Stimulated activated CD4-positive, alpha-beta T cell treated with anti-CD3 and anti-CD28 coated beads, Interleukin-4, amount 100 ng/mL, for 24 hours (primary cell): ENCODE data around the gene SELENOT.
"Not testable (repeated sequence)": the region's sequence is repeated elsewhere in the genome, so short reads cannot be mapped to it uniquely, and the experiment has no call there.

ENCODE experiments used
- DNase-seq: peaks from one replicate; pipeline ENCODE4 v3.0.0-alpha.2; 2020

Gene SELENOT, protein sequence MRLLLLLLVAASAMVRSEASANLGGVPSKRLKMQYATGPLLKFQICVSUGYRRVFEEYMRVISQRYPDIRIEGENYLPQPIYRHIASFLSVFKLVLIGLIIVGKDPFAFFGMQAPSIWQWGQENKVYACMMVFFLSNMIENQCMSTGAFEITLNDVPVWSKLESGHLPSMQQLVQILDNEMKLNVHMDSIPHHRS

DNA sequence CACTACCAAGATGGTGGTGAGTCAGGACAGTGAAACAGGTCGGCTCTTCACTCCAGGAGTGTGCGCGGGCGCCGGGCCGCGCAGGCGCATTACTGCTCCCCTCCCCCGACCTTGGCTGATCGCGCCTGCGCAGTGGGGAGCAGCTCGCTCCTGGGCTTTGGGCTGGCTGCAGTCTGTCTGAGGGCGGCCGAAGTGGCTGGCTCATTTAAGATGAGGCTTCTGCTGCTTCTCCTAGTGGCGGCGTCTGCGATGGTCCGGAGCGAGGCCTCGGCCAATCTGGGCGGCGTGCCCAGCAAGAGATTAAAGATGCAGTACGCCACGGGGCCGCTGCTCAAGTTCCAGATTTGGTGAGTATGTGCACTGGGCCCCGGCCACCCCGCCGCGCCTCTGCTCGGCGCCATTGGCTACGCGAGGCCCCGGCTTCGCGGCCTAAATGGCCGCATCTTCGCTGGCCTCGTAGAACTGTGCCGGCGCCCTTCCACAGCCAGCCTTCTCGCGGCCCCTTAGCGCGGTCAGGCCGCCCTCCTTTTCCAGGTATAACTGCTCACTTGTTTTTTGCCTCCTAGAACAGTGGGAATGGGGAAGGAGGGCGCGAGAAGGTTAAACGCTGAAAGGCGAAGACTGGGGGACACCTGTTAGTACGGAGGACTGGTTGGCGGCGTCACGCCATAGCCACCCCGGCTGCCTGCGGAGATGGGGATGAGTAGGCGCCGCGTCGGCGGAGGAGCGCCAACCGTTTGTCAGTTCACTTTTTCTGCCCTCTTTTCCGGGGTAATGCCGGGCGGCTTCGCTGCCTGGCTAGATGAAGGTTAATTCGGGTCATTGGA is at the start of gene SELENOT:
SELENOT (plus strand) TSS at position 169 of the 827 bp plus-strand sequence; CDS start at position 211, 42 bp downstream.
- DNase-seq = peak; percentile 93

DNA sequence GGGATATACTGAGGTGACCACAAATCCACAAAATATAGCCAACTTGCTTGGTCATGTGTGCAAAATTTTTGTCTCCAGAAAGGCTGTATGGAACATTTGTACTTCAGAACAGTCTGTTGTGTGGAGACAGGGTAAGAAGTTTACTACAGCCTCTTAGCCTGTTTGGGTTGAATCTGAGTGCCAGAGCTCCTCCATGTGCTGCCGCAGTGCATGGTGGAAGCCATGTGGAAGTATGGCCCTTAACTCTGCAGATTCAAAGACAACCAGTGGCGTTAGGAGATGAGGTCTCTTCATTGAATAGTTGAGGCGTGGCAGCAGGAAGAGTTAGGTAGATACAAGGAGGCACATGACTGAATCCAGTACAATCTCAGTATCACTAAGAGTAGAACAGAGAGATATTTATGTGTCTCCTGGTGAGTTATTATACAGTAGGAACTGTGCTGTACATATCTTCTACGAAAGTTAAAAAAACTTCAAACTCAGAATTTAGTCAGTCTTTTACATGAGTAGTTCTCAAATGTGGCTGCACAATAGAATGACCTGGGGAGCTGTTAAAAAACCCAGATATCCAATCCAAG is 47.2 kb upstream of the SELENOT start:
- DNase-seq = no peak

DNA sequence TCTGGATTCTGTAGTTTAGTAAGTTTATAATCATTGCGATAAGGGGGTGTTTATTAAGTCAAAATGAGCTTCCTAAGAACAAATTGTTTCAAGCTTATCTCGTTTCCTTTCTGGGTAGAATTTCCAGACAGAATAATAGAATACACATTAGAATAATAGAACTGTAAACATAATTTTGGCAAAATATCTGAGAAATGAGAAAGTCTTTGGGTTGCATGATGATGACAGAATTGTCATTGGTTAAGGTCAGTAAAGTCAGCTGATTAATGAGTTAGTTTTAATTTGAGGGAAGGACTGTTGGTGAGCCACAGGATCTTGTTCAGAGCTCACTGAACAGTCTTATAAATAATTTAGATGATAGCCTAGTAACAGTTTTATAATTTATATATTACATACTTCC is 46.3 kb upstream of the SELENOT start:
- DNase-seq = no peak

DNA sequence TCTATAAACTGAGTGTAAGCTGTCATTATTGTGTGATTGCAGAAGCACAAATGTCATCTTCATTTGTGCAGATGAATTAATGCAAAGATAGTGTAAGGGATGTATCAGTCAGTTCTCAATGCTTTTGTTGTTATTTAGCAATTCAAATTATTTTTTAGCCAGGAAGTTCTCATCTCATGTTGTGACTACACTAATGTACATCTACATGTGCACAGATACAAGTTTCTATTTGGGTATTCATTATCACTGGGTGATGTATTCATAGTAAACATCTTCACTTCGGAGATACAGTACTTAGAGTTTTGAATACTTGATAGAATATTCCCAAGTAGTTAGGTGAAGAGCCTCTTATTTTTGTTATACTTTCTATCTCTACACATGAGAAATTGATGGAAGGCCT is 45.4 kb upstream of the SELENOT start:
- no peak for DNase-seq

DNA sequence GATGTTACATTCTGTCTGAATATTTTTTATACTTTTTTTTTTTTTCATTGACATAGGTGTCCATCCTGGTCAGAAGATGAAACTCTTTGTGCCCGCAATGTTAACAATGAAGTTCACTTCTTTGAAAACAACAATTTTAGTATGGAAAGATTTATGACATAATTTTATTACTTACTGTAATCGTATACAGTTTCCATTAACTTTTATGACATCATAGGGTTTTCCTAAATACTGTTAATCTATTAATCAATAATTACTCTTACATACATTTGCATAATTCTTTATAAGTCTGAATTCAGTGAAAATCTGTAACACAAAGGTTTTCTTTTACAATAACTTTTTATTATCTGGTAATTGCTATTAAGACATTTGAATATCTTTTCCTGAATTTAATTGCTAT is 38.9 kb upstream of the SELENOT start:
- no peak for DNase-seq

DNA sequence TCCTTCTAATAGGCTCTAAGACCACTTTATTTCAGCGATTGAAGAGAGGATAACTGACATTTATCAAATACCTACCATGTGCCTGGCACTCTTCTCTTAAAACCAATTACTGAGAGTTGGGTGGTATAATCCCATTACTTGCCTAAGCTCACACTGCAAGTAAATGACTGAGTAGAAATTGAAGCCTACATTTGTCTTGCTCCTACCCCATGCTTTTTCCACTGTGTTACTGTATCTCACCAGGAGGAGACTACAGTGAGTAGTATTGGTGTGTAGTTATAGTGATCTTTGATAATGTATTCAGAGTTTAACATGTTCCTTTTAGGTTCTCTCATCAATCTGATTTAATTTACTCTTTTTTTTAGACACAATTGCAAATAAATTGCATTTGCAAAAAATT is 35.8 kb upstream of the SELENOT start:
- no peak for DNase-seq

DNA sequence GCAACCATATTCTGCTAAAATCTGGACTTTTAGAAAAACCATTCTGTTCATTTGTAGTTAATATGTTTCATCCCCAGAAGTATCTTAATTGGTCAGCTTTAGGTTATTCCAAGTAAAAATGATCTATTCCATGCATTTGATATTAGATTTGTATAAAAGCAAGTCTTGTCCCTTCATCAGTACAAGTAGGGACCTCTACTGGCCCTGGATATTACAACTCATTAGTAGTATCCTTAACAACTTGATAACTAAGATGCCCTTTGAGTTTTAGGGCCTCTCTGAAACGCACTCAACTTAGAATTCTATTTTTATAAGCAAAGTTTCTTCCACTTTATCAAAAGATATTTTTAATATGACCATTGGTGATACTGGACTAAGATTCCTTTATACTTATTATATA is 25.3 kb upstream of the SELENOT start:
- DNase-seq = no peak

DNA sequence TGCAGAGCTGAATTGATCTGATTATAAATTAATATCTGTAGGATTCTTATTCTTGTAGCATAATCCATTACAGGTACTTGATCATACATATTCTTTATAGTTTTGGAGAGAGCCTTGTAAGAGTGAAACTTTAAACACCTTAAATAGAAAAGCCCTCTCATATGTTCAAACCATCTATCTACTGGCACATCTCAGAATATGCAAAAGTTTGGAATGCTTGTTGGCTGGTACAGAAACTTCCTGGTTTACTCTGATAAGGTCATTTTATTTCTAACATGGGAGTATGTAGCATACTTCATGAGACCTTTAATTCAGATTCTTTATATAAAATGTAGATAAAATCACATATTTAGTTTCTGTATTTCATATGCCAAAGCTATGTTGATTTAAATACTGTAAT is 21.9 kb upstream of the SELENOT start:
- no peak for DNase-seq

DNA sequence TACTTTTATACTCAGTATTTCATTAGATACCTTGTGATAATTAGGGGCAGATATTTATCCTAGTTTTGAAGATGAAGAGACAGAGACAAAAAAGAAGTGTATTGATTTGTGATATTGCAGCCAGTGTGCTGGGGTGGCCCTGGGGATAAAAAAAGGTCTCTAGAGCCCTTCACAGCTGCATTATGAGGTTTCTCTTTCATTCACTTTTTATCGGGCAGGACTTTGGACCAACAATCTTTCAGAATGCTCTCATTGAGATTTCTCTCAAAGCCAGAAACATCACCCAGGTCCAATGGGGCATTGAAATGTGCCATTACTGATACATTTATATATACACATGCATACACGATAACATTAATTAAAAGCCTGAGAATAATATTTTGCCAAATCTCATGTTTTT is 20.5 kb upstream of the SELENOT start:
- no peak for DNase-seq

DNA sequence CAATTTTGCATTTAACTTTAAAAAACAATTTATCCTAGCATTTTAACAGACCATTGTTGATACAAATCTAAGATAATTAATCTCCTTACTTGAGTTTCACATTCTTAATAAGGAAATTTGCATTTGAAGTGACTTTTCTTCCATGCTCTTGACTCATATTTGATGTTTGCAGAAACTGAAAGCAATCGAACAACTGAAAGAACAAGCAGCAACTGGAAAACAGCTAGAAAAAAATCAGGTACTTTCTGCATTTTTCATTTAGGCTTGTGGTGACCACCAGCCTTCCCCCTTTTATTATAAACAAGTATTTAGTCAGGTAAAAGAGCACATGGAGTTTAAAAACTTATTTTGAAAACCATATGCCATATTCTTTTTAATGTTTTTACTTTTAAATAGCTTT is 20.1 kb upstream of the SELENOT start:
- no peak for DNase-seq

DNA sequence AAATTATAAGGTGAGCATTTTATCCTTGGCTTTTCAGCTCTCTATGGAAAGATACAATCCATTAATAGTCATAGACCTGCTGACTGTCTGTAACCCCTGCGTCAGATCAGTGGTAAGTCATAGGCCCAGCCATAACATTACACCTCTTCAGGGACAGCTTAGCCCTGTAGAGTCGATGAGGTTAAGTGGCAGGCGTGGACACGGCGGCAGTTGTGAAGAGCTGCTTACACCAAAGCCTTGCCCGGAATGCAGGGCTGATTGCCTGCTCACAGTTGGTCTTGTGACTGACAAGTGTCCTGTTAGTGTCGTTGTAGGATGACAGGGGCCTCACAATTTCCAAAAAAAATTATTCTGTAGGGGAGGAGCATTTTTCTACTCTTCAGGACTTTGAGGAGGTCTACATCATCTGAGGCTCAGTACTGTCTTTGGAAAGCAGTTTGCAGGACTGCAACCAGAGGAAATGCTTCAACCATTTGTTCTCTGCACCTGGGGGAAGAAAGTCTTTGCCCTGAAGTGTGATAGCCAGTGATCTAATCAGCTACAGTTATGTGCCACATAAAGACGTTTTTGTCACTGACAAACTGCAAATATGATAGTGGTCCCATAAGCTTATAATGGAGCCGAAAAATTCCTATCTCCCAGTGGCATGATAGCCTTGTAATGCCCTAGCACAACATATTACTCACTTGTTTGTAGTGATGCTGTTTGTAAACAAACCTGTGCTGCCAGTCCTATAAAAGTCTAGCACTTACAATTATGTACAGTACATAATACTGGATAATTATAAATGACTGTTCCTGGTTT is 14.9 kb upstream of the SELENOT start:
- no peak for DNase-seq

DNA sequence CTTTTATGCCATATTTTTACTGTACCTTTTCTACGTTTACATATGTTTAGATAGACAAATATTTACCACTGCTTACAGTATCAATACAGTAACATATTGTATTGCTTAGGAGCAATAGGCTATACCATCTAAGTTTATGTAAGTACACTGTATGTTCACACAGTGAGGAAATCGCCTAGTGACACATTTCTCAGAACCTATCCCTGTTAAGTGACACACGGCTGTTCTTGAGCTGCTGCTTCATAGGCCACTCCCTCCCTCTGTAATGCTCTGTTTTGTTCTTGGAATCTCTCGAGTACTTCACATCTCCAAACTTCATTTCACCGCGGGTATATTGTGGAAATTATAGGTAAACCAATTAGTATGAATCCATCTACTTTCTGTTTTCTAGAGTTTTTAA is 13.4 kb upstream of the SELENOT start:
- no peak for DNase-seq

DNA sequence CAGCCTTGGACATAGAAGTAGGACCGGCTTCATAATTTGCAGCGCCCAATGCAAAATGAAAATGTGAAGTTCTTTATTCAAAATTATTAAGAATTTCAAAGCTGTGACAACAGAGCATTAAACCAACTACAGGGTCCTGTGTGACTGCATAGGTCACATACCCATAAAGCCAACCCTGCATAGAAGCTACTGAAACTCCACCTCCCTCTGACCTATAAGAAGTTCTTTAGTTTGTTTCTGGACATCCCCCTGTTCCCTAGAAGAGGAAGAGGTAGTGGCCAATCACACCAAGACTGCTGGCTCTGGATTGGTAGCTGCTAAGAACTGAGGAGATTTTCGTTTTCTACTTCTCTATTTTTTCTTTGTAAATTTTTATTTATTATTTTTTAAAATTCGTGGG is 9.0 kb upstream of the SELENOT start:
- no peak for DNase-seq

DNA sequence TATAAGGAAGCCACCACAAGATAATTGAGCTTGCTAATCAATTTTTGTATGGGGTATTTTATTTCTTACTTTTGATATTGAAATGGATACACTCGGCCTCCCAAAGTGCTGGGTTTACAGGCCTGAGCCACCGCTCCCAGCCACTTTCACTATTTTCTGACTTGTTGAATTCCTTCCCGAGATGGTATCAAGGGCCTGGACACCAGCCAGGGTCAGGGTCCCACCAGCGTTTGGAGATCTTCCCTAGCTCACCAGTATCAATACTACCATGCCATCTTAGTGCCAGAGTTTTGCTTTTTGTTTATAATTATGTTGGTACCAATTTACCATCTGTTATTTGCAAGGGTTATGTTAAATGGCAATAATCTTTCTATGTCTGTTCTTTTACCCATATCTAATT is 5.5 kb upstream of the SELENOT start:
- DNase-seq = no peak

DNA sequence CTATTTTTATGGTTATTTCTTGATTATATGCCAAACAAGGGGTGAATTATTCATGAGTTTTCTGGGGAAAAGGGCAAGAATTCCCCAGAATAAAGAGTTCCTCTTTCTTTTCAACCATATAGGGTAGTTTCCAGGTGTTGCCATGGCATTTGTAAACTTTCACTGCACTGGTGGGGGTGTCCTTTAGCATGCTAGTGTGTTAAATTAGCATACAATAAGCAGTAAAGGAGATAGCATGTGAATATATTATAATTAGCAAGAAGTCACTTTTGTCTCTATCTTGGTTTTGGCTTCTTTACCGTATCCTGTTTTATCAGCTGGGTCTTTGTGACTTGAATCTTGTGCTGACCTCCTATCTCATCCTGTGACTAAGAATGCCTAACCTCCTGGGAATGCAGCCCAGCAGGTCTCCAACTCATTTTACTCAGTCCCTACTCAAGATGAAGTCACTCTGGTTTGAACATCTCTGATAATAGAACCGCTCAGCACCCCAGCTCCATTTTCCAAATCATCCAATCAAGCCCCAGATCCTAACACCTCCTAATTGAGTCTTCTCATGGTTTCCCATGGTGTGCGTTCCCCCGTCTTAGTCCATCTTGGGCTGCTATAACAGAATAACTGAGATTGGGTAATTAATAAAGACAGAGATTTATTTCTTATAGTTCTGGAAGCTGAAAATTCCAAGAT is 3.4 kb upstream of the SELENOT start:
- DNase-seq = no peak

DNA sequence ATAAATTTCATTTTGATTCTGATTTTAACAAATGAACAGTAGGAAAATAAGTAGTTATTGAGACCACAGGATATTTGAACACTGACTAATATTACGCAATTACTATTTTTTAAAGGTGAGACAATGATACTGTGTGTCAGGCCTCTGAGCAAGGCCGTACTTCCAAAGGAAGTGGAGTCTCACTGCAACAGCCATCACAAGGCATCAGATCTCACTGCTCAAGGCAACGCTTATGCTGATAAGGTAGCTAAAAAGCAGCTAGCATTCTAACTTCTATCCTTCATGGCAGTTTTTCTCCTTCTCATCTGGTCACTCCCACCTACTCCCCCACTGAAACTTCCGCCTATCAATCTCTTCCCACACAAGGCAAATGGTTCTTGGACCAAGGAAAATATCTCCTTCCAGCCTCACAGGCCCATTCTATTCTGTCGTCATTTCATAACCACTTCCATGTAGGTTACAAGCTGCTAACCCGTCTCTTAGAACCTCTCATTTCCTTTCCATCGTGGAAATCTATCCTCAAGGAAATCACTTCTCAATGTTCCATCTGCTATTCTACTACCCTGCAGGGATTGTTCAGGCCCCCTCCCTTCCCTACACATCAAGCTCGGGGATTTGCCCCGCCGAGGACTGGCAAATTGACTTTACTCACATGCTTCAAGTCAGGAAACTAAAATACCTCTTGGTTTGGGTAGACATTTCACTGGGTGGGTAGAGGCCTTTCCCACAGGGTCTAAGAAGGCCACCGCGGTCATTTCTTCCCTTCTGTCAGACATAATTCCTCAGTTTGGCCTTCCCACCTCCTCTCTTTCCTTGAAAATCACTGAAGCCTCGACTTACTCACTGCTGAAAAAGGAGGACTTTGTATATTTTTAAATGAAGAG is 2.2 kb upstream of the SELENOT start:
- not testable (repeated sequence) for DNase-seq

DNA sequence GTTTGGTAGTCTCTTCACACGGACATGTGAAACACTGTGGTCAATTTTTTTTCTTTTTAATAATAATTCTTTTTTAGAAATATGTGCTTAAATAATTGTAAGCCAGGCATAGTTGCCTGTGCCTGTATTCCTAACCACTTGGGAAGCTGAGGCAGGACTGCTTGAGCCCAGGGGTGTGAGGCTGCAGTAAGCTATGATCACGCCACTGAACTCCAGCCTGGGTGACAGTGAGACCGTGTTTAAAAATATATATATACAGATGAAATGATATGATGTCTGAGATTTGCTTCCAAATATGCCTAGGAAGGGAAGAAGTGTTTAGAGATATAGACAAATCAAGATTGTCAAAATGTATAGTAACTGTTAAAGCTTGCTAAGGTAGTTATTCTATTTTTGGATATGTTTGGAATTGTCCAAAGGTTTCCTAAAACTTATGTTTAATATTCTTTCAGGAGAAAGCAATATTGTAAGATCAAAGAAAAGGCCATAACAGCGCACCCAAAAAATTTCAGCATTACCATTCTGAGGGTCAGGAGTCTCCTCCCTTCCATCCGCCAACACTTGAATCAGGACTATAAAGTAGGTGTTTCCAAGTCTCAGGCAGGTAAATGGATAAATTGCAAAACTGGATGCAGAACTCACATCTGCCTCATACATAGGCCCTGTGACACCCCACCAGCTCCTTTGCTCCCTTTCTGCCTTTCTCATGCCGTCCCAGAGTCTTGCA is 532 bp upstream of the SELENOT start:
- DNase-seq = no peak

DNA sequence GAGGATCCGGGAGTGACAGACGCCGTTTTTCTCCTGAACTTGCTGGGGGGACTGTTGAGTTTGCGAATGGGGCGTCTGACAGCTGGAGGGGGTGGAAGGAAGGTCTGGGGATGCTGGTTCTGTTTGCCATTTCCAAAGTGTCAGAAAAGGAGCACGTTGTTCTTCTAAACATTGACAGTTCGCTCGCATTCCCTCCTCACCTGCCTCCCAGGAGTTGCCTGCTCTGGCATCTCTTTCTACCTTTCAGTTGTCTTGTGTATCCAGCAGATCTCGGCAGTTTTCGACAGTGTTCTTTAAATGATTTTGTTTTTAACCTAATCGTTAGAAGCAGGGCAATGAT is 829 bp downstream of the SELENOT start:
- no peak for DNase-seq

DNA sequence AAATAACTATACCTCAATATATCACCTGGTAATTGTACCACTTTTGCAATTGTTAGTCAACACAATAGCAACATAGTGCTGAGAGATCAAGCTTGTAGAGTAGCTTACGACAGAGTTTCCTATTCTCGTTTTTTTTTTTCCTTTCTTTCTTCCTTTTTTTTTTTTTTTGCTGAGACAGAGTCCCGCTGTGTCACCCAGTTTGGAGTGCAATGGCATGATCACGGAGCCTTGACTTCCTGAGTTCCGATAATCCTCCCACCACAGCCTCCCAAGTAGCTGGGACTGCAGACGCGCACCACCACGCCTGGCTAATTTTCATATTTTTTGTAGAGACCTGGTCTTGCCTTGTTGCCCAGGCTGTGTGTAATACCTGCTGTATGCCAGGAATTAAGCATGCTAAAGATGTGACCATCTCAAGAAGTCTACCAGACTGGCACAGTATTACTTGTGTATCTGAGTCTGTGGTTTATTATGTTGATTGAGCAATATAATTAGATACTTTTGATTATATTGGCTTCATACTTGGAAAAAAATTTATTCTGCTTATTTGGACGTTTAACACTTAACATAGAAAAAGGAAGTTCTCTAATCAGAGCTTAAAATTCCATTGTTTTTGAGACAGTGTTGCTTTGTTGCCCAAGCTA is 3.0 kb downstream of the SELENOT start:
- DNase-seq = no peak

DNA sequence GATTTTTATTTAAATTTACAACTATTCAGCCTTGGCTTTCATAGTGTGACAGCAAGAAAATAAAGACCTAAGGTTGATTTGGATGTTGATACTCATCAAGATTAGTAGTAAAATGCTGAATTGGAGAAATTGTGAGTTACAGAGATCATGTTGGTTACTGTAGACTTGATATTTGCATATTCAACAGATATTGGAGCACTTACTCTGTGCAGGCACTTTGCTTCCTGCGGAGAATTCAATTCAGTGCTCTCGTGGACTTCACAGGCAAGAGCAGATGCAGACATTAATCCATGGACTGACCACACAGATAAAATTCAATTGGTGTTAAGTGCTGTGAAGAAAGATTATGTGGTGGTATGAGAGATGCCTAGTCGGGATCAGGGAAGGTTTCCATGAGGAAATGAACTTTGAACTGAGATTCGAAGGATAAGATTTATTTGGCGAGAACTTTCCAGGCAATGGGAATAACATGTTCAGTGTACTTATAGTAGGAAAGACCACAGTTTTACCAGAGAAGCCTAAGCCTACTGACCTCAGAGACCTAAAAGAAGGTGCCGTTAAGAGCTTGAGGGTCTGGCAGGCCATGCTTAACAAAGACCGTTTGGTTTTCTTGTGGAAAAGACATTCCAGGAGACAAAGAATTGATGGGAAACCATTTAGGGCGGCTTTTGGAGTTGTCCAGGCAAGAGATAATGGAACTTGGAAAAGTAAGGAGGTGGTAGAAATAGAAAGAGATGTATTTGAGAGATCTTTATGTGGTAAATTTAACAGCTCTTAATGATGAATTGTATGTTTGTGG is 4.3 kb downstream of the SELENOT start:
- no peak for DNase-seq
